Measurements from ENCODE around the gene ATG5. TPM values are rescaled to one million over a fixed set of nuclear protein-coding genes. Genes with fewer than 3 reads are reported as not detected.

ATG5 gene
- total and polyA plus RNA-seq, 2 donors (not counting 1 experiment from before 2014, with no cell fraction given): 13.6 to 26.3 TPM

DNA sequence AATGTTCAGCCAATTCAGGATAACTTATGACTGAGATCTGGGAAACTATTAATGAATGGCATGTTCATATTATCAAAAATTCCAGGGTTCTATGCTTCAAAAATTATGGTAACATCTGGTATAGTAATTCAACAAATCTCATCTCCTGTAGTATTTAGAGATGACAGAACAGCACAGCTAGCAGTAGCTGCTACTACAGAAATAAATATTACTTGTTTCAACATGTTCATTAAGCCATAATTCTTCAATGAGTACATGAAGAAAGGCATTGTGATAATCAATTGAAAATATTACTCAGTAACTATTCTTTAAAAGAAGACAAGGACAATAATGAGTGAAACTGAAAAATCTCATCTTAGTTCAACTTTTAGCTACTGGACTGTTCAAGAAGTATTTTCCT, 66.8 kb downstream of the ATG5 start:
- Histone ChIP-seq H2AFZ (ENCODE audit: insufficient read depth, low read depth, low read length, poor library complexity, severe bottlenecking) (no peak overlapping the region), H3K9me3 (ENCODE audit: control extremely low read depth in 1 of 3, control insufficient read depth in 2 of 3, insufficient read depth in 1 of 3, low read length in 2 of 3) (no peaks in the 10 kb centered on the region), H3K79me2 (ENCODE audit: control insufficient read depth, insufficient read depth, low read length) (peaks cover 21% of the 10 kb centered on the region), H3K4me2 (replicated peaks; ENCODE audit: low read depth, low read length, poor library complexity, severe bottlenecking) (no peak overlapping the region), H4K20me1 (ENCODE audit: control insufficient read depth, insufficient read depth, low read length, poor library complexity, severe bottlenecking) (peaks cover 37% of the 10 kb centered on the region), H3K27me3 (replicated peaks in 1 of 4; ENCODE audit: control extremely low read depth in 1 of 4, control insufficient read depth in 3 of 4, insufficient read depth in 4 of 4, low read length in 3 of 4) (no peaks in the 10 kb centered on the region), H3K4me3 (ENCODE audit: control extremely low read depth in 1 of 5, extremely low read depth in 1 of 5, insufficient read depth in 1 of 5, low read depth in 2 of 5, low read length in 4 of 5) (no peak overlapping the region), H3K9ac (ENCODE audit: low read length) (no peak overlapping the region), H3K27ac (ENCODE audit: low read length in 2 of 2) (no peak overlapping the region), H3K36me3 (replicated peaks in 1 of 2; ENCODE audit: control extremely low read depth in 1 of 2, control insufficient read depth in 1 of 2, extremely low read depth in 1 of 2, insufficient read depth in 2 of 2, low read length in 1 of 2) (peaks cover 1 to 16% of the 10 kb centered on the region in 2 experiments), H3K4me1 (ENCODE audit: control insufficient read depth in 2 of 2, insufficient read depth in 2 of 2, low read length in 2 of 2) (no peaks in the 10 kb centered on the region)
- no peaks in the 10 kb centered on the region for H3K9me3 Mint-ChIP-seq (ENCODE audit: insufficient read depth)
- DNase-seq: no peak
- TF ChIP-seq, protein P1, sequence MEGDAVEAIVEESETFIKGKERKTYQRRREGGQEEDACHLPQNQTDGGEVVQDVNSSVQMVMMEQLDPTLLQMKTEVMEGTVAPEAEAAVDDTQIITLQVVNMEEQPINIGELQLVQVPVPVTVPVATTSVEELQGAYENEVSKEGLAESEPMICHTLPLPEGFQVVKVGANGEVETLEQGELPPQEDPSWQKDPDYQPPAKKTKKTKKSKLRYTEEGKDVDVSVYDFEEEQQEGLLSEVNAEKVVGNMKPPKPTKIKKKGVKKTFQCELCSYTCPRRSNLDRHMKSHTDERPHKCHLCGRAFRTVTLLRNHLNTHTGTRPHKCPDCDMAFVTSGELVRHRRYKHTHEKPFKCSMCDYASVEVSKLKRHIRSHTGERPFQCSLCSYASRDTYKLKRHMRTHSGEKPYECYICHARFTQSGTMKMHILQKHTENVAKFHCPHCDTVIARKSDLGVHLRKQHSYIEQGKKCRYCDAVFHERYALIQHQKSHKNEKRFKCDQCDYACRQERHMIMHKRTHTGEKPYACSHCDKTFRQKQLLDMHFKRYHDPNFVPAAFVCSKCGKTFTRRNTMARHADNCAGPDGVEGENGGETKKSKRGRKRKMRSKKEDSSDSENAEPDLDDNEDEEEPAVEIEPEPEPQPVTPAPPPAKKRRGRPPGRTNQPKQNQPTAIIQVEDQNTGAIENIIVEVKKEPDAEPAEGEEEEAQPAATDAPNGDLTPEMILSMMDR (IDR thresholded peaks at IDR 0.05): no peak
- no peak for TF ChIP-seq EZH2 (IDR thresholded peaks at IDR 0.05; ENCODE audit: borderline replicate concordance, insufficient read depth, low read depth, low read length, poor library complexity, severe bottlenecking)
- H3K27ac Mint-ChIP-seq: no peak overlapping the region
- intact Hi-C loops (cut with micrococcal nuclease): no loop called here
- ChIA-PET CTCF (no interaction called here), POLR2A (no interaction called here)
- H3K4me1 Mint-ChIP-seq: peaks cover 7% of the 10 kb centered on the region
- H3K27me3 Mint-ChIP-seq: no peaks in the 10 kb centered on the region
- ATAC-seq (ENCODE audit: low read depth): no peak
- no peak overlapping the region for H3K4me3 Mint-ChIP-seq

DNA sequence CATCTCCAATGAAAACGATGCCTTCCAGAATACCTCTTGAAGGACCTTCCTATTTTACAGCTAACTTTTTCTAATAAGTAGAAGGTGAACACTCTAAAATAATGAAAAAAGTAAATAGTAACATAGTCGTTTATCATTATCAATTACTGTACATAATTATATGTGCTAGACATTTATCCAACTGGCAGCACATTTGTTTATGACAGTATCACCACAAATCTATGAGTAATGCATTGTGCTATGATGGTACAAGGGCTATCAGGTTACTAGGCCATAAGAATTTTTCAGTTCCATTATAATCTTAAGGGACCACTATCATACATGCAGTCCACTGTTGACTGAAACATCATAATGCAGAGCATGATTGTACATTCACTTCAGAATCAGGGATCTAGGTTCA, 68.4 kb downstream of the ATG5 start:
- ATAC-seq (ENCODE audit: low read depth) (no peak), DNase-seq (no peak)
- TF ChIP-seq, protein P1 (IDR thresholded peaks at IDR 0.05): no peak
- TF ChIP-seq EZH2 (IDR thresholded peaks at IDR 0.05; ENCODE audit: borderline replicate concordance, insufficient read depth, low read depth, low read length, poor library complexity, severe bottlenecking): no peak
- H3K79me2 ChIP-seq (ENCODE audit: control insufficient read depth, insufficient read depth, low read length): peaks cover 21% of the 10 kb centered on the region
- ChIA-PET POLR2A (no interaction called here), CTCF (interaction anchor here (0.6 to 1.4 kb wide), 3 partner anchors 11 to 286 kb away, joined by 3 read pairs; no protein-coding TSS in a partner anchor)
- peaks cover 1 to 4% of the 10 kb centered on the region in 2 experiments for H3K36me3 ChIP-seq (replicated peaks in 1 of 2; ENCODE audit: control extremely low read depth in 1 of 2, control insufficient read depth in 1 of 2, extremely low read depth in 1 of 2, insufficient read depth in 2 of 2, low read length in 1 of 2)
- Mint-ChIP-seq H3K4me3 (no peak overlapping the region), H3K27ac (no peak overlapping the region), H3K9me3 (ENCODE audit: insufficient read depth) (no peaks in the 10 kb centered on the region), H3K4me1 (peaks cover 7% of the 10 kb centered on the region), H3K27me3 (no peaks in the 10 kb centered on the region)
- H3K9ac ChIP-seq (ENCODE audit: low read length): no peak overlapping the region
- H3K27ac ChIP-seq (ENCODE audit: low read length in 2 of 2): no peak overlapping the region
- peaks cover 30% of the 10 kb centered on the region for H4K20me1 ChIP-seq (ENCODE audit: control insufficient read depth, insufficient read depth, low read length, poor library complexity, severe bottlenecking)
- WGBS (ENCODE audit: insufficient coverage): no CpG with 5 or more reads among the region's 2 CpGs
- H3K4me3 ChIP-seq (ENCODE audit: control extremely low read depth in 1 of 5, extremely low read depth in 1 of 5, insufficient read depth in 1 of 5, low read depth in 2 of 5, low read length in 4 of 5): no peak overlapping the region
- no peaks in the 10 kb centered on the region for H3K27me3 ChIP-seq (replicated peaks in 1 of 4; ENCODE audit: control extremely low read depth in 1 of 4, control insufficient read depth in 3 of 4, insufficient read depth in 4 of 4, low read length in 3 of 4)
- intact Hi-C loops (cut with micrococcal nuclease): no loop called here
- H2AFZ ChIP-seq (ENCODE audit: insufficient read depth, low read depth, low read length, poor library complexity, severe bottlenecking): no peak overlapping the region
- no peaks in the 10 kb centered on the region for H3K4me1 ChIP-seq (ENCODE audit: control insufficient read depth in 2 of 2, insufficient read depth in 2 of 2, low read length in 2 of 2)
- no peaks in the 10 kb centered on the region for H3K9me3 ChIP-seq (ENCODE audit: control extremely low read depth in 1 of 3, control insufficient read depth in 2 of 3, insufficient read depth in 1 of 3, low read length in 2 of 3)
- no peak overlapping the region for H3K4me2 ChIP-seq (replicated peaks; ENCODE audit: low read depth, low read length, poor library complexity, severe bottlenecking)

Measured in B cell (primary cell).